Astrocyte of the cerebellum (primary cell): Measurements from ENCODE around the gene B4GALNT3.

Experiments used
- DNase-seq: peaks from one replicate; pipeline ENCODE4 v3.0.0-alpha.2; 2011; ENCODE audit warnings: low read depth
- H3K4me3 ChIP-seq: 2 replicates; pipeline ENCODE4 v1.5.1; 2011; ENCODE audit warnings: mild to moderate bottlenecking, low read depth, low read length, moderate library complexity
- in situ Hi-C: cut with HindIII; loops from 2 replicates; pipeline ENCODE4 v1.10.0; 2017; ENCODE audit warnings: low sequenced_read_pairs
- TF ChIP-seq, protein P1 (sequence below): IDR thresholded peaks from 2 replicates; pipeline ENCODE4 v1.5.1; 2012; ENCODE audit warnings: low read length, low read depth, moderate library complexity, mild to moderate bottlenecking; ENCODE audit errors: missing control alignments

Gene B4GALNT3

DNA sequence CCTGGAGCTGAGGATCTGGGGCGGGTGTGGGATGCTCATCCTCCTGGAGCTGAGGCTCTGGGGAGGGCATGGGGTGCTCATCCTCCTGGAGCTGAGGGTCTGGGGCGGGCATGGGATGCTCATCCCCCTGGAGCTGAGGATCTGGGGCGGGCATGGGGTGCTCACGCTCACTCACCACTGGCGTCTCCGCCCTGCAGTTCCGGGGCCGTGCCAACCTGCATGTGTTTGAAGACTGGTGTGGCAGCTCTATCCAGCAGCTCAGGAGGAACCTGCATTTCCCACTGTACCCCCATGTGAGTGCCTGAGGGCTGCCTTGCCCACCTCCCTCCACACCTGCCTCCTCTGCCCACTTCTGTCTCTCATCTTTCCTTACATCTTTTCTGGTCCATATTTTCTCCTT is 84.4 kb downstream of the B4GALNT3 start:
- in situ Hi-C loops: loop anchor here (5.0 kb wide), 1 partner anchor 87 kb away; the partner anchor contains the start of gene B4GALNT3
- TF ChIP-seq, protein P1, sequence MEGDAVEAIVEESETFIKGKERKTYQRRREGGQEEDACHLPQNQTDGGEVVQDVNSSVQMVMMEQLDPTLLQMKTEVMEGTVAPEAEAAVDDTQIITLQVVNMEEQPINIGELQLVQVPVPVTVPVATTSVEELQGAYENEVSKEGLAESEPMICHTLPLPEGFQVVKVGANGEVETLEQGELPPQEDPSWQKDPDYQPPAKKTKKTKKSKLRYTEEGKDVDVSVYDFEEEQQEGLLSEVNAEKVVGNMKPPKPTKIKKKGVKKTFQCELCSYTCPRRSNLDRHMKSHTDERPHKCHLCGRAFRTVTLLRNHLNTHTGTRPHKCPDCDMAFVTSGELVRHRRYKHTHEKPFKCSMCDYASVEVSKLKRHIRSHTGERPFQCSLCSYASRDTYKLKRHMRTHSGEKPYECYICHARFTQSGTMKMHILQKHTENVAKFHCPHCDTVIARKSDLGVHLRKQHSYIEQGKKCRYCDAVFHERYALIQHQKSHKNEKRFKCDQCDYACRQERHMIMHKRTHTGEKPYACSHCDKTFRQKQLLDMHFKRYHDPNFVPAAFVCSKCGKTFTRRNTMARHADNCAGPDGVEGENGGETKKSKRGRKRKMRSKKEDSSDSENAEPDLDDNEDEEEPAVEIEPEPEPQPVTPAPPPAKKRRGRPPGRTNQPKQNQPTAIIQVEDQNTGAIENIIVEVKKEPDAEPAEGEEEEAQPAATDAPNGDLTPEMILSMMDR: no peak
- no peak for DNase-seq
- no peak overlapping the region for H3K4me3 ChIP-seq

DNA sequence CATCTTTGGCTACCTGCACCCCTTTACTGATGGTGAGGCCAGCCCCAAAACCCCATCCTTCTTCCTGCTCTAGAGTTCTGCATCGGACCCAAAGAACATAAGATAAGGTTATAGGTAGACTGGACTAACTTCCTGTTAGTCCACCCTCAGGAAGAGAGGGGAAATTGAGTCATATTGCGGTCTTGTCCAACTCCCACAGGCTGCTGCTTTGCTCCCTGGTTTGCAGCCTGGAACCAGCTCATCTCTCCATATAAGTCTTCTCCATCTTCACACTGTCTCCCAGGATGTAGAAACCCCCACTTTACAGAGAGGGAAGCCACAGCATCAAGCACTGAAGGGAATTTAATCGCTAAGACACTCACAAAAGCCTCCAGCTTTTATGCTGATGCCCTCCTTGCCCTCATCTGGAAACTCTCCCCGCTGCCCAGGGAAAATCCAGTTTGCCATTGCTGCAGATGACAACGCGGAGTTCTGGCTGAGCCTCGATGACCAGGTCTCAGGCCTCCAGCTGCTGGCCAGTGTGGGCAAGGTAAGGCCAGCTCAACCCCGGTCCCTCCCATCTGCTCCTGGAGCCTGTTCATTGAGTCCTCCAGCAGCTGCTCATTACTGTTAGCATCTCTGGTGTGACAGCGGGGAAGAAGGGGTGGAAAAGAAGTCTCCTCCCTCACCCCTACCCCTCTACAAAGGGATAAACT is 85.3 kb downstream of the B4GALNT3 start:
- H3K4me3 ChIP-seq: no peak overlapping the region
- TF ChIP-seq, protein P1: no peak
- in situ Hi-C loops: loop anchor here (5.0 kb wide), 1 partner anchor 88 kb away; the partner anchor contains the start of gene B4GALNT3
- DNase-seq: no peak

DNA sequence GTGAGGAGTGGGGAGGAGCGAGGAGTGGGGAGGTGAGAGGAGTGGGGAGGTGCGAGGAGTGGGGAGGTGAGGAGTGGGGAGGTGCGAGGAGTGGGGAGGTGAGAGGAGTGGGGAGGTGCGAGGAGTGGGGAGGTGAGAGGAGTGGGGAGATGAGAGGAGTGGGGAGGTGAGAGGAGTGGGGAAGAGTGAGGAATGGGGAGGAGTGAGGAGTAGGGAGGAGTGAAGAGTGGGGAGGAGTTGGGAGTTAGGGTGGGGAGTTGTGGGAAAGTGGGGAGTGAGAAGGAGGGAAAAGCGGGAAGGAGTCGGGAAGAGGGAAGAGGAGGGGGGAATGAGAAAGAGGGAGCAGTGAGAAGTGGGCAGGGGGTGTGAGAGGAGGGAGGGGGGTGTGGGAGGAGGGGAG is 86.1 kb downstream of the B4GALNT3 start:
- TF ChIP-seq, protein P1: no peak
- no peak for DNase-seq
- in situ Hi-C loops: no loop called here
- no peak overlapping the region for H3K4me3 ChIP-seq

DNA sequence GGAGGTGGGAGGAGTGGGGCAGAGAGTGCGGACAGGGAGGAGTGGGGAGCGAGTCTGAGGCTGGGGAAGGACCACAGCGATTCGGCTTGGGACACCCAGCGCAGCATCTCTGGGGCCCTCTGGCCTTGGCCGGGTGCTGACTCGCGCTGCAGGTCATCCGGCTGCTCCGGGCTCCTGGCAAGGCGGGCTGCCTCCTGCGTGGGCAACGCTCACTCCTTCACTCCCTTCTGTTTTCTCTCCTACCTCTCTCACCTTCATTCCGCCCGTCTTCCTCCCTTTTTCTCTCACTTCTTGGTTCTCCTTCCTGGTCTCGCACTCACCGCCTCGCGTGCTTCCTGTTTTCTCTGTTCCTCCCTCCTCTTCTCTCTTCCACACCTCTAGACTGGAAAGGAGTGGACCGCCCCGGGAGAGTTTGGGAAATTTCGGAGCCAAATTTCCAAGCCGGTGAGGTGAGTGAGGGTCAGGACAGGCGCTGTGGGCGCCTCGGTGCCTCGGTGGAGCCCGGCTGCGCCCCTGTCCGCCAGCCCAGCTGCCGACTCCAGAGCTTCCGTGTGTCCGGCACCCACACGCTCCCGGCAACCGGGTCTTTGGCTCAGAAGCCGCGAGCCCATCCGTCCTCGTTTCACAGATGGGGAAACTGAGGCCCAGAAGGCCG is 86.7 kb downstream of the B4GALNT3 start:
- in situ Hi-C loops: no loop called here
- DNase-seq: no peak
- H3K4me3 ChIP-seq: no peak overlapping the region
- TF ChIP-seq, protein P1: no peak

DNA sequence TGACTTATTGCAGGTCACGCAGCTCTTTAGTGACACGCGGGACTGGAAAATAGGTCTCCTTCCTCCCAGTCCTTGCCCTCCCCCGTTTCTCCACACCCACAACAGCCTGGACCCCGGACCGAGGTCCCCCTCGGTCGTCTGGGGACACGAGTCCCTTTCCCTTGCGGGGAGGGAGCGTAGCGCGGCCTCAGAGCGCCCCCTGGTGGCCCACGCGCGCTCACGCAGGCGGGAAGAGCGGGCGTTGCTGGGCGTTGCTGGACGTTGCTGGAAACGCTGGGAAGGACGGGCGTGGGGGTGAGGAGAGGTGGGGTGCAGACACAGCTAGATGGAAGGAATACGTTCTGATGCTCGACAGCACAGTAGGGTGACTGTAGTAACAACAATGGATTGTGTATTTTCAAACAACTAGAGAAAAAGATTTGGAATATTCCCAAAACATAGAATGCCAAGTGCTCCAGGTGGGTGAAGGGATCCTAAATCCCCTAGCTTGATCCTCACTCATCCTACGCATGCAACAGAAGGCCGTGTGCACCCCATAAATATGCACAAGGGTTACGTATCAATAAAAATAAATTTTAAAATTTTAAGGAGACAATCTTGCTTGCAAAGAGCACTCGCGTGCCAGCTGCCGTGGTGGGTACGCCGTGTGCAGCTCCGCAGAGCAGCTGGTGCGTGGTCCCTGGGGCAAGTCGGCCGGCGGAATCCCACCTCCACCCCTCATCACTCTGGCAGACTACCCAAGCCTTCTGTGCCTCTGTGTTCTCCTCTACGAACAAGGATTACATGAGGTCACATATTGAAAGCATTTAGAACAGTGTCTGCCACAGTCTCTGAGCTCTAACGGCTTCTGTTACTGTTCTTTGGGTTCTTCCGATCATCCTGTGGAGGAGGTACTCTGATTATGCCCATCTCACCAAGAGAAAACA is 87.4 kb downstream of the B4GALNT3 start:
- in situ Hi-C loops: no loop called here
- no peak for DNase-seq
- TF ChIP-seq, protein P1: peak; percentile 99
- no peak overlapping the region for H3K4me3 ChIP-seq

DNA sequence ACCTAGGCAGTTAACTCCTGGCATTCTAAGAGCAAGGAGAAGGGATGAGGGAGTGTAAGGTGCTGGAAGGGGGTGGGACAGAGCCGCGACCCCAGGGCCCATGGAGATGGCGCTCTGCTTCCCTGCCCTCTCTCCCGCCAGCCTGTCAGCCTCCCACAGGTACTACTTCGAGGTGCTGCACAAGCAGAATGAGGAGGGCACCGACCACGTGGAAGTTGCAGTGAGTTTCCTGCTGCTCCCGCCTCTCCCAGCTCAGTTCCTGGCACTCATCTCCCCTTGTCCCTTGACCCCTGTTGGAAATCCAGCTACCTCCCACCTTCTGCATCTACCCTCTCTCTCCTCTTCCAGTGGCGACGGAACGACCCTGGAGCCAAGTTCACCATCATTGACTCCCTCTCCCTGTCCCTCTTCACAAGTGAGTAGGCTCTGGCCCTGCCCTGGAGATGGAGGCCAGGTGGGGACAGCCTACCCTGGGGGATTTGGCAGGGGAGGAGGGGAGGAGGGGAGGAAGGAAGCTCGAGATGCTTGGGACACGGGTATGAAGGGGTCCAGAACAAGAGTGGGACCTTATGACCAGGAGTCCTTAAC is 88.2 kb downstream of the B4GALNT3 start:
- no peak for DNase-seq
- TF ChIP-seq, protein P1: no peak
- in situ Hi-C loops: no loop called here

More for the DNA sequence above, 88.2 kb downstream of the B4GALNT3 start:
- no peak overlapping the region for H3K4me3 ChIP-seq
